SH-SY5Y (cell line): ENCODE results near the gene HAPLN3.

Source experiments
- GATA2 ChIP-seq: IDR thresholded peaks from 2 replicates; pipeline ENCODE4 v1.6.1; 2011; ENCODE audit warnings: mild to moderate bottlenecking, low read depth, low read length
- GATA3 ChIP-seq: IDR thresholded peaks from 2 replicates; pipeline ENCODE4 v1.6.1; 2011; ENCODE audit warnings: low read depth, mild to moderate bottlenecking, low read length, moderate library complexity

- no peak for TF ChIP-seq GATA2
- TF ChIP-seq GATA3, result no peak
Measured at GRCh38 chr15:88913850-88914169, 18.5 kb upstream of the HAPLN3 start.
